Mononuclear cell (primary cell): ENCODE results near the gene TOMM22. TPM values are rescaled to one million over a fixed set of nuclear protein-coding genes. Genes with fewer than 3 reads are reported as not detected.

Experiments
- H3K27me3 ChIP-seq: 2 replicates; pipeline ENCODE4 v1.6.0; 2011; ENCODE audit warnings: low read length, control low read depth; ENCODE audit not compliant: insufficient read depth
- H3K4me1 ChIP-seq: 2 replicates; pipeline ENCODE4 v1.5.1; 2011; ENCODE audit warnings: mild to moderate bottlenecking, low read length, control low read depth; ENCODE audit not compliant: insufficient read depth
- H3K4me3 ChIP-seq: 2 replicates; pipeline ENCODE4 v1.5.1; 2011; ENCODE audit warnings: mild to moderate bottlenecking, low read length, moderate library complexity
- H3K9me3 ChIP-seq: 2 replicates; pipeline ENCODE4 v1.5.1; 2011; ENCODE audit warnings: low read depth, mild to moderate bottlenecking, control low read depth, low read length
- total RNA-seq: library from RNA; depleted of rRNA; stranded (reverse); fragments of >200 nt; gene quantifications from one replicate; pipeline ENCODE4 v1.2.3, GENCODE V29; 2012

Gene TOMM22
- total RNA-seq, 1 donor = 50.8 TPM

GRCh38 chr22:38716826-38717225 lies 35.1 kb downstream of the TOMM22 start:
- H3K27me3 ChIP-seq = no peaks in the 10 kb centered on the region
- no peak overlapping the region for H3K4me3 ChIP-seq
- peaks cover 19% of the 10 kb centered on the region for H3K4me1 ChIP-seq
- no peaks in the 10 kb centered on the region for H3K9me3 ChIP-seq

DNA sequence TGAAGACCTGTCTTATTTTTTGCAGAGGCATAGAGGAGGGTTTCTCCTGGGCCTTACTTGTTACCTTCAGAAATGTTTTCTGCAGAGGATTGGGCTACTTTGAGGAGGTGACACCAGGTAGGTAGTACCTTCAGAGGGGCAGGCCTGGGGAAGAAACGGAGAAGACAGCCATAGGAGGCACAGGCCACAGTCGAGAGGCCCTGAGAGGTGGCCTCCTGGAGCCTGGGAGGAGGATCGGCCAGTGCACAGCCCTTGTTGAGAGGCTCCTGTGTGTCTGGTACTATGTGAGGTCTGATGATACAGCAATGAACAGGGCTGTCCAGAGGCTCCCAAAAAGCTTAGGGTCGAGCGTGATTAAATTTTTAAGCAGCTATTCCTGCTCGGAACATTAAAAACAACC lies 35.5 kb downstream of the TOMM22 start:
- Histone ChIP-seq H3K4me1 (peaks cover 17% of the 10 kb centered on the region), H3K27me3 (no peaks in the 10 kb centered on the region)

DNA sequence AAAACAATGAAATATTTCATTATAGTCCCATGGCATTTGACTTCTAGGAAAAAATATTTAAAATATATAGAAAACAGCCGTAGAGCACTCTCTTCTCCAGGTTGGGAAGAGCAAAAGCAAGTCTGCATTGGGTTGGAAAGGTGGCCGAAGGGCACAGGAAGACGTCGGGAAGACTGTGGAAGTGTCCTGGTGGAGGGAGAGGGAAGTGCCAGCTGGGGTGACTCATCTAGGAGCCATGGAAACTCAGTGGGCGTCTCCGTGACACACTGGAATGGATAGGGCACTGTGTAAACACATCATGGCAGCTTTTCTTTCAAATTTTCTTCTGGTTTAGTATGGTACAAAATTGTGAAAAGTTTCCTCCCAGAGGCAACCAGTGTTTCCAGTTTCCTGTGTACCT lies 36.7 kb downstream of the TOMM22 start:
- Histone ChIP-seq H3K4me1 (peaks cover 6% of the 10 kb centered on the region), H3K9me3 (no peaks in the 10 kb centered on the region), H3K4me3 (no peak overlapping the region), H3K27me3 (no peaks in the 10 kb centered on the region)

More for the DNA sequence above, 35.5 kb downstream of the TOMM22 start:
- no peaks in the 10 kb centered on the region for H3K9me3 ChIP-seq
- H3K4me3 ChIP-seq = no peak overlapping the region

DNA sequence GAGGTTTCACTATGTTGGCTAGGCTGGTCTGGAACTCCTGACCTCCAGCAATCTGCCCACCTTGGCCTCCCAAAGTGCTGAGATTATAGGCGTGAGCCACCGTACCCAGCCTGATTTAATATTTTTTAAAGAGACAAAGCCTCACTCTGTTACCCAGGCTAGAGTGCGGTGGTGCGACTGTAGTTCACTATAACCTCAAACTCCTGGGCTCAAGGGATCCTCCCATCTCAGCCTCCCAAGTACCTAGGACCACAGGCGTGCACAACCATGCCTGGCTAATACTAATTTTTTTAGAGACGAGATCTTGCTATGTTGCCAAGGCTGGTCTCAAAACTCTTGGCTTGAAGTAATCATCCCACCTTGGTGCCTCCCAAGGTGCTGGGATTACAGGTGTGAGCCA lies 37.4 kb downstream of the TOMM22 start:
- H3K4me3 ChIP-seq = no peak overlapping the region
- no peaks in the 10 kb centered on the region for H3K9me3 ChIP-seq
- no peaks in the 10 kb centered on the region for H3K27me3 ChIP-seq
- no peaks in the 10 kb centered on the region for H3K4me1 ChIP-seq

GRCh38 chr22:38720350-38720749 lies 38.6 kb downstream of the TOMM22 start:
- Histone ChIP-seq H3K4me3 (no peak overlapping the region), H3K4me1 (no peaks in the 10 kb centered on the region), H3K9me3 (no peaks in the 10 kb centered on the region), H3K27me3 (no peaks in the 10 kb centered on the region)

DNA sequence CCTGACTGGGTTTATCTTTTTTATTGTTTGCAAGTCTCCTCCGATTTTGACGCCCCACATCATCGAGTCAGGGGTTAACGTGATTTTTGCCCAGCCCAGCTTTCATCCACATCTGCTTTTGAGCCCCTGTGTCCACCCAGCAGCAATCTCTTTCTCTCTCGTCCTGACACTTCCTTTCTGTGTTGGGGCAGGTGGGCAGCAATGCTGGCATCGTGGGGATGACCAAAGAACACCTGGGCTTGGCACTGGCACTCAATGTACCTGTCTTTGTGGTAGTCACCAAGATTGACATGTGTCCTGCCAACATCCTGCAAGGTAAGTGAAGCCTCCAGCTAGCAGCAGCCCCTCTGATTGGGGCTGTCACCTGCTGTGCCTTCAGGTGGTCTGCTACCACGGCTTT lies 39.8 kb downstream of the TOMM22 start:
- no peaks in the 10 kb centered on the region for H3K9me3 ChIP-seq
- H3K27me3 ChIP-seq = no peaks in the 10 kb centered on the region
- H3K4me3 ChIP-seq = no peak overlapping the region
- H3K4me1 ChIP-seq = no peaks in the 10 kb centered on the region

- no peaks in the 10 kb centered on the region for H3K27me3 ChIP-seq
- no peaks in the 10 kb centered on the region for H3K4me1 ChIP-seq
- H3K4me3 ChIP-seq = no peak overlapping the region
- H3K9me3 ChIP-seq = no peaks in the 10 kb centered on the region
Measured at GRCh38 chr22:38724176-38724575, 42.4 kb downstream of the TOMM22 start.

- H3K4me1 ChIP-seq = no peaks in the 10 kb centered on the region
- no peak overlapping the region for H3K4me3 ChIP-seq
- H3K27me3 ChIP-seq = no peaks in the 10 kb centered on the region
- H3K9me3 ChIP-seq = no peaks in the 10 kb centered on the region
Measured at GRCh38 chr22:38724926-38725571, 43.3 kb downstream of the TOMM22 start.

- H3K4me3 ChIP-seq = no peak overlapping the region
- no peaks in the 10 kb centered on the region for H3K4me1 ChIP-seq
- H3K9me3 ChIP-seq = no peaks in the 10 kb centered on the region
- H3K27me3 ChIP-seq = no peaks in the 10 kb centered on the region
Measured at GRCh38 chr22:38725900-38726655, 44.3 kb downstream of the TOMM22 start.

GRCh38 chr22:38727123-38727522 lies 45.4 kb downstream of the TOMM22 start:
- Histone ChIP-seq H3K4me3 (no peak overlapping the region), H3K9me3 (no peaks in the 10 kb centered on the region), H3K4me1 (no peaks in the 10 kb centered on the region), H3K27me3 (no peaks in the 10 kb centered on the region)

GRCh38 chr22:38727530-38728451 lies 46.0 kb downstream of the TOMM22 start:
- Histone ChIP-seq H3K4me3 (no peak overlapping the region), H3K4me1 (no peaks in the 10 kb centered on the region), H3K9me3 (no peaks in the 10 kb centered on the region), H3K27me3 (no peaks in the 10 kb centered on the region)

- no peaks in the 10 kb centered on the region for H3K9me3 ChIP-seq
- no peak overlapping the region for H3K4me3 ChIP-seq
- no peaks in the 10 kb centered on the region for H3K27me3 ChIP-seq
Measured at GRCh38 chr22:38728871-38729796, 47.4 kb downstream of the TOMM22 start.

DNA sequence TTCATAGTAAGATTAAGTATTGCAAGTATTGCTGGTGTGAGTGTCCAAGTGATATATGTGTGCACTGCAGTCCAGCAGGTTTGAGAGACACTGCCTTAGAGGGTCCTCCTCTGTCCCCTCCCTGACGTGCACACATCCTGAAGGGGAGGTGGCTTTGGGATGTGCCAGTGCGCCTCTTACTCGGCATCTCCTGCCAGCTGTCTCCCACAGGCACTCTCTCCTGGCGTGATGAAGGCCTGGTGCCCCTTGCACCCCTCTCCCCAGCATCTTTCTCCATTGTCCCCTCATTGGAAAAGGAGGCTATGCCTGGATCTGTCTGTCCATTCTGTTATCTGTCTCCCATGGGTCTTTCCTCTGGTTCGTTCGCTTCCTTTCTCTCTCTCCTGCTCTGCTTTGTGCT lies 48.2 kb downstream of the TOMM22 start:
- Histone ChIP-seq H3K27me3 (no peaks in the 10 kb centered on the region), H3K4me1 (peaks cover 16% of the 10 kb centered on the region), H3K9me3 (no peaks in the 10 kb centered on the region), H3K4me3 (no peak overlapping the region)

More at GRCh38 chr22:38728871-38729796, 47.4 kb downstream of the TOMM22 start:
- H3K4me1 ChIP-seq = peaks cover 10% of the 10 kb centered on the region

DNA sequence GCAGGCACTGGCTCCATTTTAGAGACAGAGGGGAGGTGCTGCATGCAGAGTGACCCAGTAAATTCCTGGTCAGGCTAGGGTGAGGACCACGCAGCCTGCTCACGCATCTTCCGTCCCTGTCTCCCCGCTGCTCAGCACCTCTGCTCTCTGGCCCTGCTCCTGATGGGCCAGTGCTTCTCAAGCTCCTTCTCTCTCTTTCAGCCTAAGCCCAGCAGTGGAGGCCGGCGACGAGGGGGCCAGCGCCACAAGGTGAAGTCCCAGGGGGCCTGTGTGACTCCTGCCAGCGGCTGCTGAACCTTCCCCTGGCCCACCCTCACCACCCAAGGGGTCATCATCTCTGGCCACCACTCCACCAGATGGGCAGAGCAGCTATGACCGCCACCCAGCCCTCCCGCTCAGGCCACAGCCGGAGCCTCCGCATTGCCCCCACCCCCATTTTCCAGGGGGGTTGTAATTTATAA lies 48.7 kb downstream of the TOMM22 start:
- peaks cover 17% of the 10 kb centered on the region for H3K4me1 ChIP-seq
- no peak overlapping the region for H3K4me3 ChIP-seq
- no peaks in the 10 kb centered on the region for H3K27me3 ChIP-seq
- H3K9me3 ChIP-seq = no peaks in the 10 kb centered on the region
